Bronchial epithelial cell (primary cell): ENCODE data around the gene PBRM1. TPM values are rescaled to one million over a fixed set of nuclear protein-coding genes. Genes with fewer than 3 reads are reported as not detected.
A peak's percentile ranks its signal among the peaks of the same experiment; 100 is the strongest.

Experiments used
- DNase-seq: peaks from one replicate; pipeline ENCODE4 v3.0.0-alpha.2; 2010; ENCODE audit warnings: low read depth
- FAIRE-seq: peaks from 2 replicates; lab custom pipeline; 2011; peaks lifted over from hg19 to GRCh38; lab: Jason Lieb, UNC
- H3K27me3 ChIP-seq: 2 replicates; pipeline ENCODE4 v1.5.1; 2011; ENCODE audit warnings: low read length; ENCODE audit not compliant: control insufficient read depth, insufficient read depth
- H3K36me3 ChIP-seq: 2 replicates; pipeline ENCODE4 v1.5.1; 2011; ENCODE audit warnings: low read length; ENCODE audit not compliant: control insufficient read depth, insufficient read depth
- H3K4me3 ChIP-seq: 2 replicates; pipeline ENCODE4 v1.5.1; 2011; ENCODE audit warnings: mild to moderate bottlenecking, low read depth, low read length, control low read depth
- CTCF ChIP-seq: IDR thresholded peaks from 2 replicates; pipeline ENCODE4 v1.5.1; 2011; ENCODE audit warnings: mild to moderate bottlenecking, moderate library complexity, low read length, control low read depth, inconsistent platforms; ENCODE audit not compliant: insufficient read depth, severe bottlenecking
- total RNA-seq: library from RNA; depleted of rRNA; stranded (reverse); fragments of >200 nt; gene quantifications from 2 replicates; pipeline ENCODE4 v1.2.1, GENCODE V29; 2014

The PBRM1 gene
- total RNA-seq, 1 donor from 2014 or later = 95.6 TPM

- FAIRE-seq (peak; percentile 75), DNase-seq (no peak)
- H3K36me3 ChIP-seq = peaks cover 7% of the 10 kb centered on the region
- TF ChIP-seq CTCF = no peak
- no peak overlapping the region for H3K4me3 ChIP-seq
- H3K27me3 ChIP-seq = no peaks in the 10 kb centered on the region
These were observed 138.6 kb downstream of the PBRM1 start for GRCh38 chr3:52547143-52547542.

- no peak for TF ChIP-seq CTCF
- Histone ChIP-seq H3K36me3 (peaks cover 9% of the 10 kb centered on the region), H3K27me3 (no peaks in the 10 kb centered on the region), H3K4me3 (no peak overlapping the region)
- FAIRE-seq = no peak
- DNase-seq = no peak
These were observed 139.4 kb downstream of the PBRM1 start for GRCh38 chr3:52546111-52546901.

- Histone ChIP-seq H3K27me3 (no peaks in the 10 kb centered on the region), H3K36me3 (peaks cover 9% of the 10 kb centered on the region), H3K4me3 (no peak overlapping the region)
- no peak for DNase-seq
- FAIRE-seq = no peak
- TF ChIP-seq CTCF = no peak
These were observed 140.8 kb downstream of the PBRM1 start for GRCh38 chr3:52544937-52545336.

- FAIRE-seq (no peak), DNase-seq (no peak)
- Histone ChIP-seq H3K27me3 (no peaks in the 10 kb centered on the region), H3K4me3 (no peak overlapping the region), H3K36me3 (peaks cover 6% of the 10 kb centered on the region)
- no peak for TF ChIP-seq CTCF
These were observed 144.7 kb downstream of the PBRM1 start for GRCh38 chr3:52541050-52541449.

- FAIRE-seq (no peak), DNase-seq (no peak)
- Histone ChIP-seq H3K36me3 (peaks cover 5% of the 10 kb centered on the region), H3K4me3 (no peak overlapping the region), H3K27me3 (no peaks in the 10 kb centered on the region)
- no peak for TF ChIP-seq CTCF
These were observed 146.6 kb downstream of the PBRM1 start for GRCh38 chr3:52539010-52539653.
